Measurements from ENCODE around the gene MYH13. TPM values are rescaled to one million over a fixed set of nuclear protein-coding genes. Genes with fewer than 3 reads are reported as not detected.

Gene MYH13
- polyA plus RNA-seq, 6 donors from 2014 or later: not detected

DNA sequence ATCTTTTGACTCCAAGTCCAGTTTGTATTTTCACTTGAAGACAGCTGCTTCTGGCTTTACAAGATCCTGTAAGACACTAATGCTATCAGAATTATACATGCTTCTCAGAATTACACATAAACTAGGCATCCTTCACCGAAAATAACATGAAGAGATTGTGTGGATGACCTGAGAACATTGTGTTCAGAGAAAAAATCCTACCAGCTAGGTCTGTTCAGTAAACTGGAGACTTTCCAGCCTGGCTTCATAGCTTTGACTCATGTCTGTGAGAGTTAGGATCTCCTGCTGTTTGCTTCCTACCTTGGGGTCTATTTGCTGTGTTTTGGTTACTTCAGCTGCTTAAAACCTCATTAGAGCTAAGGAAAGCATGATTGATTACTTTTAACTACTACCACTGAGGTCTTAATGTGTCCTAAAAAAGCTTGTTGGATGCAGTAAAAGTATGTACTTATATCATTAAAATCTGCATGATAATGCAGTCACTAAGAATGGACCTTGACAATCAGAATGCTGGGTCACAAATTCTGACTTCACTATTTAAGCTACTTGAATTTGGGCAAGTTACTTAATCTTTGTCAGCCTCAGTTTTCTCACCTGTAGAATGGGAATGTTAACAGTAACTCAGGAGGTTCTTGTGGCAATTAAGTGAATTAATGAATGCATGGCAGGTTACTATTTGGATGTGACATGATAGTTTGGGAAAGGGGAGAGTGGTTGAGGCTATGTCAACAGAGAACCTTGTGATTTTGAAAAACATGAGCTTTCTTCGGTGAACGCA, 8.0 kb upstream of the MYH13 start:
- H3K27me3 Mint-ChIP-seq: peaks cover 19 to 23% (median 19%) of the 10 kb centered on the region in 3 donors
- H3K27ac Mint-ChIP-seq: no peak overlapping the region
- no peak overlapping the region for H3K4me3 Mint-ChIP-seq
- H3K36me3 Mint-ChIP-seq: no peaks in the 10 kb centered on the region
- H3K4me1 Mint-ChIP-seq: no peaks in the 10 kb centered on the region
- DNase-seq (no peak), ATAC-seq (ENCODE audit: low read depth in 2 of 2) (no peak)
- peaks cover 0 to 3% (median 0%) of the 10 kb centered on the region in 7 donors for H3K9me3 Mint-ChIP-seq

DNA sequence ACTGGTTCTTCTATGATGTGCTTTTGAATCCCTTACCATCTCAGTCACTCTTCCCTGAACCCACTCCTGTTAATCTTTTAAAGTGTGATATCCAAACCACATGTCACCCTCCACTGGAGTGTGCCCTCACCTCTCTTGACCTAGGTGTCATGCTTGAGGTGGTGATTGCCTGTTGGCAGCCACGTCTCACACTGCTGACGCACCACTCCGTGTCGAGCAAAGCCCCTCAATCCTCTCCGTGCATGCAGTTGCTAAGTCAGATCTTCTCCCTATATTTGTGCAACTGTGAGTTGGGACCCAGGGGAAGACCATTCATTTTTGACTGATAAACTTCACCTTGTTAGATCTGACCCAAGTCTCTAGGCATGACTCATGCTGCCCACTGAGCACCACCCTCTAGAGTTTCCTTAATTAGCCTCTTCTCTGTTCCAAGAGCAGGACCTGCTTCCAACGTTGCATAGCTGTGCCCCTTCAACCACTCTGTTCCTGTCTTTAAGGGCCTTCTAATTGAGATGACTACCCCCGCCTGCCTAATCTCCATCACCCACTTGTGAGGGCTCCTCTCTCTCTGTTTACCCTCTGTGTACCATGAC, 2.7 kb downstream of the MYH13 start:
- Mint-ChIP-seq H3K27ac (peak overlapping the region in 1 of 6 donors; percentile 43), H3K27me3 (peaks cover 9 to 23% (median 16%) of the 10 kb centered on the region in 3 donors), H3K36me3 (no peaks in the 10 kb centered on the region), H3K9me3 (no peaks in the 10 kb centered on the region), H3K4me3 (no peak overlapping the region), H3K4me1 (no peaks in the 10 kb centered on the region)
- ATAC-seq (ENCODE audit: low read depth in 2 of 2) (no peak), DNase-seq (no peak)

DNA sequence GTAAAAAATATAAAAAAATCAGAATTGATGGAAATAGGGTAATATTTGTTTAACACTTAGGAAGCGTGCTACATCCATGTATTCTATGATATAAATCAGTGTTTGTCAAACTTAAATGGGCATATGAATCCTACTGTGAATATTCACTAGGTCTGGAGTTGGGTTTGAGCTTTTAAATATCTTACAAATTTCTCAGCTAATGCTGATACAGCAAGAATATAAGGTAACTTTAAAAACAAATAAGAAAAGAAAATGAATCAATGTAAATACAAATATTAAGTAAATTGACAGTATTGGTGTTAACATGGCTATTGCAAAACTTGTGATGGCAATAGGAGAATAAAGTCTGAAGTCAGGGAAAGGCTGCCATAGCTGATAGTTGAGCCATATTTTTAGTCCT, 3.6 kb downstream of the MYH13 start:
- Mint-ChIP-seq H3K36me3 (no peaks in the 10 kb centered on the region), H3K4me3 (no peak overlapping the region), H3K9me3 (no peaks in the 10 kb centered on the region), H3K4me1 (no peaks in the 10 kb centered on the region), H3K27ac (no peak overlapping the region), H3K27me3 (peaks cover 12 to 23% (median 16%) of the 10 kb centered on the region in 3 donors)
- DNase-seq (no peak), ATAC-seq (ENCODE audit: low read depth in 2 of 2) (no peak)

DNA sequence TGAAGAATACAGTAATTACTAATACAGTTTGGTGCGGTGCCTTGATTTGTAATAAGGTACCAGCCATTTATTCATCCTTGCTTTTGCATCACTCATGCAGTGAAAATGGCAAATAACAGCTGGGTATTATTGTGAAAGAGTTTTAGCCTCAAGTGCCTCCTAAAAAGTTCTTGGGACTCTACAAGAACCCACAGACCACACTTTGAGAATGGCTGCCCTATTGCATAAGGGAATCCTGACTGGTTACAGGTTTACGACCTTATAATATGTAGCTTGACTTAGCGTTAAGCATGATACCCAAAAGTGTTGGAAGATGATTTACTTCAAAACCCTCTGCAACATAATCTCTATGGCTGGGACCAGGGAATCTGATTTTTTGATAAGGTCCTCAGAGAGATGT, 4.2 kb downstream of the MYH13 start:
- H3K4me1 Mint-ChIP-seq: no peaks in the 10 kb centered on the region
- no peak overlapping the region for H3K4me3 Mint-ChIP-seq
- ATAC-seq (ENCODE audit: low read depth in 2 of 2) (no peak), DNase-seq (no peak)
- no peaks in the 10 kb centered on the region for H3K36me3 Mint-ChIP-seq
- H3K27me3 Mint-ChIP-seq: peaks cover 14 to 23% (median 22%) of the 10 kb centered on the region in 3 donors
- no peak overlapping the region for H3K27ac Mint-ChIP-seq
- no peaks in the 10 kb centered on the region for H3K9me3 Mint-ChIP-seq

DNA sequence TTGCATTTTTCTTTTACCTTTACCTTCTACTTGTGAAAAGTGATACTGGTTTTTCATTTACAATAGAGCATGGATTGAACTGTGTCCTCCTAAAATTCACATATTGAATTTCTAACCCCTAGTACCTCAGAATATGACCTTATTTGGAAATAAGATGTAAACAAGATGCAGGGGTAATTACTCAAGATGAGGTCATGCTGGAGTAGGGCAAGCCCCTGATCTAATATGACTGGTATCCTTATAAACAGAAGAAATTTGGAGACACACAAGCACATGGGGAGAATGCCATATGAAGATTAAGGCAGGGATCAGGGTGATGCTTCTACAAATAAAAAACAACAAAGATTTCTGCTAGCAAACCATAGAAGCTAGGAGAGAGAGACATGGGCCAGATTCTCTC, 12.2 kb downstream of the MYH13 start:
- Mint-ChIP-seq H3K4me1 (no peaks in the 10 kb centered on the region), H3K36me3 (no peaks in the 10 kb centered on the region), H3K9me3 (no peaks in the 10 kb centered on the region), H3K4me3 (no peak overlapping the region), H3K27me3 (peaks cover 22 to 27% (median 26%) of the 10 kb centered on the region in 3 donors), H3K27ac (no peak overlapping the region)
- ATAC-seq (ENCODE audit: low read depth in 2 of 2) (no peak), DNase-seq (no peak)

DNA sequence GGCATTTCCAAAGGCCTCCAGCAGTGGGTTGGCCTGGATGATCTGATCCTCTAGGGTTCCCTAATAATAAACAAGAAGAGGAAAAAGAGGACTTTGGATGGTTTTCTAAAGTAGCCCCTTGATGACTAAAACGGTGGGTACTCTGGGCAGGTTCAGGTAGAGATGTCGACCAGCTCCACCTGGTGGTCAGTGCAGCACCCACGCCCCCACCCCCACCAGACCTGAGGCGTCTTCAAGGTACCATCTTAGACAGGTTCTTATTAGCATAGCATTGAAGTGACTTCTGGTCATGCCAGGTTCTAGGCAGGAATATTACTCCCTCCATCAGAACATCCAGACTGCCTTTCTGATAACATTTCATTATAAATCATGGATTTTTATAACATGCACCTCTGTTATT, 15.0 kb downstream of the MYH13 start:
- DNase-seq (peak; percentile 18), ATAC-seq (ENCODE audit: low read depth in 2 of 2) (peak in 1 of 2 donors; percentile 37)
- Mint-ChIP-seq H3K4me3 (no peak overlapping the region), H3K27me3 (peaks cover 20 to 24% (median 21%) of the 10 kb centered on the region in 3 donors), H3K4me1 (peaks cover 0 to 3% (median 0%) of the 10 kb centered on the region in 3 donors), H3K36me3 (no peaks in the 10 kb centered on the region), H3K27ac (no peak overlapping the region), H3K9me3 (no peaks in the 10 kb centered on the region)

DNA sequence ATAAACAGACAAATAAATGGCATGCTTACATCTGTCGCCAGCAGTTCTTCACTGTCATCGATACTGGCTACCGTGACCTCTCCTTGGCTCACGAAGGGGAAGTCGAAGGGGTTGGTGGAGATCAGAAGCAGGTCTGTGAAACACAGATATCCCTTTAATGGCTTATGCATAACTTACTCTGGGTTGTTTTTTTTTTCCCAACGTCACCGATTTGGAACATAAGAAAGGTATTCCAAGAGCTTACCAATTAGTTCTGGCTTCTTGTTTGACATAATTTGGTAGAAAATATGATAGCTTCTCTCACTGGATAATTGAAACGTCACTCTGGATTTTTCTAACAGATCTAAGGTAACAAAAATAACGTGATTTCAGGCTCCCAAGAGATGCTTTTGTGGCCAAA, 18.2 kb downstream of the MYH13 start:
- no peak overlapping the region for H3K27ac Mint-ChIP-seq
- H3K4me3 Mint-ChIP-seq: no peak overlapping the region
- peaks cover 0 to 3% (median 0%) of the 10 kb centered on the region in 3 donors for H3K4me1 Mint-ChIP-seq
- no peaks in the 10 kb centered on the region for H3K36me3 Mint-ChIP-seq
- DNase-seq (no peak), ATAC-seq (ENCODE audit: low read depth in 2 of 2) (no peak)
- no peaks in the 10 kb centered on the region for H3K9me3 Mint-ChIP-seq
- peaks cover 3 to 14% (median 8%) of the 10 kb centered on the region in 3 donors for H3K27me3 Mint-ChIP-seq

DNA sequence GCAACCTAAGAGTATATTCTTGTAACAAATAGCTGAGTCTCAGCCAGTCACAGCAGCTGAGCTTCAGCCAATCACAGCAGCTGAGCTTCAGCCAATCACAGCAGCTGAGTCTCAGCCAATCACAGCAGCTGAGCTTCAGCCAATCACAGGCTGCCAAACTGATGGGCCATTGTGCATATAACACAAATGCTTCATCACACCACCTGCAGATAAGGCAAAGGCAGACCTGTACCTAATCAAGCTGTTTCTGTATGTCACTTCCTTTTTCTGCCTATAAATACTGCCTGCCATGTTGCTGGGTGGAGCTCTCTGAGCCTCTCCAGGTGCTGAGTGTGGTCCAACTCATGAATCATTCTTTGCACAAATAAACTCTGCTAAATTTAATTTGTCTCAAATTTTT, 19.9 kb downstream of the MYH13 start:
- Mint-ChIP-seq H3K36me3 (no peaks in the 10 kb centered on the region), H3K27me3 (peaks cover 3 to 15% (median 10%) of the 10 kb centered on the region in 3 donors), H3K4me3 (no peak overlapping the region), H3K27ac (no peak overlapping the region), H3K9me3 (no peaks in the 10 kb centered on the region), H3K4me1 (peaks cover 0 to 3% (median 0%) of the 10 kb centered on the region in 3 donors)
- ATAC-seq (ENCODE audit: low read depth in 2 of 2) (peak in 1 of 2 donors; percentile 20), DNase-seq (no peak)

DNA sequence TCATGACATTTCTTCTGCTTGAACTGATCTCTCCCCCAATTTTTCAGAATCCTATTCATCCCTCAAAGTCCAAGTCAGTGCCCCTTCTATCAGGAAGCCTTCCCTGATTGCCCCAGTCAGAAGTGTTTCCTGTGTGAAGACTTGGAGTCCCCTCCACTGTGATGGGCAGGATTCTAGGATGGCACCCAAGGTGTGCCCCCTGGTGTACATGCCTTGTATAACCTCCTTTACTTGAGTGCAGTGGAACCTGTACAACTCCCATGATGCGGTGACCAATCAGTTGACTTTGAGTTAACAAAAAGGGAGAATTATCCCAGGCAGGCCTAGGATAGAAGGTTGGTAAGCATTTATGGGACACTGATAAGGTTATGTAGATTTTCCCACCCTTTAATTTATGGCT, 23.4 kb downstream of the MYH13 start:
- DNase-seq (no peak), ATAC-seq (ENCODE audit: low read depth in 2 of 2) (no peak)
- H3K27me3 Mint-ChIP-seq: peaks cover 3 to 10% (median 7%) of the 10 kb centered on the region in 3 donors
- H3K9me3 Mint-ChIP-seq: no peaks in the 10 kb centered on the region
- H3K27ac Mint-ChIP-seq: peak overlapping the region in 1 of 6 donors; percentile 9
- peaks cover 0 to 3% (median 0%) of the 10 kb centered on the region in 3 donors for H3K4me1 Mint-ChIP-seq
- no peaks in the 10 kb centered on the region for H3K36me3 Mint-ChIP-seq
- no peak overlapping the region for H3K4me3 Mint-ChIP-seq

DNA sequence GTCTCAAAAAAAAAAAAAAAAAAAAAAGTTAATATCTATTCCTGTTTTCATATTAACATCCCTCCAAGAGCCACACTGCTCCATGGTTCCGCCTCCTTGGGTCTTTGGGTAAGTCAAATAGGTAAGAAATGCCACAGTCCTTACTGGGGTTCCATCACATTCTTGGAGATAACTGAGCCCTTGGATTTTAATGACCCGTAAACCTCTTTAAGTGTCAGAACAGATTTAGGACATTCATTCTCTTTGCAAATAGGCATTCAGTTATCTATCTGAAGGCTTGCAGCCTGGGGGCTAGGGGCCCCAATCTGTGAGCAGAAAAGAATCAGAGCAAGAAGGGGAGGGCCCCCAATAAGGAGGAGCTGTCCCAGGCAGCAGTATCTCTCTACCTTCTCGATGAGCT, 28.0 kb downstream of the MYH13 start:
- Mint-ChIP-seq H3K4me3 (no peak overlapping the region), H3K4me1 (no peaks in the 10 kb centered on the region), H3K9me3 (no peaks in the 10 kb centered on the region), H3K27me3 (peaks cover 7 to 16% (median 14%) of the 10 kb centered on the region in 3 donors), H3K27ac (no peak overlapping the region), H3K36me3 (no peaks in the 10 kb centered on the region)
- ATAC-seq (ENCODE audit: low read depth in 2 of 2) (no peak), DNase-seq (no peak)

DNA sequence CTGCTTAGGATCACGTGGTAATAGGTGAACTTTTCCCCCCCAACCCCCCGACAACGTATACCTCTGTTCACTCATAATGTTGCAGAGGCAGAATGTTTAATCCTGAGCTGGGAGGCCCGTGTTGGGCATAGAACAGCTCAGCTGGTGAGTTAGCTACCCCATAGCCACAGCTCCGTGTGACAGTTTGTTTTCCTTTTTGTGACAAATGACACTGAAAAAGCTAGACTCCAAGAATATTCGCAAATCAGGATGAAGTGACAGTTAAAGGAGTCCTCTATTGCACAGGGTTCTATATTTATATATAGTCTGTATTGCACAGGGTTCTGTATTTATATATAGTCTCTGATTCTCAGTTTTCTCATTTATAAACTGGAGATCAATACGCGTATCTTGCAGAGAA, 33.8 kb downstream of the MYH13 start:
- peaks cover 7 to 13% (median 12%) of the 10 kb centered on the region in 3 donors for H3K27me3 Mint-ChIP-seq
- no peak for ATAC-seq (ENCODE audit: low read depth in 2 of 2)
- H3K27ac Mint-ChIP-seq: no peak overlapping the region

DNA sequence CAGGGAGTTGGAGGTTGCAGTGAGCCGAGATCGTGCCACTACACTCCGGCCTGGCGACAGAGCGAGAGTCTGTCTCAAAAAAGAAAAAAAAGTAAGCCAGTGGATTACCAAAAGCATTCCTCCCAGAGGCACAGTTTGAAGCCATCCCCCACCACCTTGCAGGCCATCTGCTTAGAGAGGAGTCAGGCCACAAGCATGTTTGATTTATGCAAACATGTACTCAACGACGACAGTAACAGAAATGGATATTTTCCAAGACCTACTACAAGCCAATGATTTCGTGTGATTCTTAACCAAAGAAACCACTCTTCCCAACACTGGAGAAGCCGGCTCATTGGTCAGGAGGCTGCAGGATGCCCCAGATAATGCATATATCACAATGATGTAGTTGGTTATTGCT, 34.8 kb downstream of the MYH13 start:
- ATAC-seq (ENCODE audit: low read depth in 2 of 2) (no peak), DNase-seq (no peak)
- Mint-ChIP-seq H3K9me3 (peaks cover 0 to 2% (median 0%) of the 10 kb centered on the region in 7 donors), H3K27ac (no peak overlapping the region), H3K4me1 (no peaks in the 10 kb centered on the region), H3K36me3 (no peaks in the 10 kb centered on the region), H3K4me3 (no peak overlapping the region), H3K27me3 (peaks cover 7 to 12% (median 10%) of the 10 kb centered on the region in 3 donors)

More for the DNA sequence above, 33.8 kb downstream of the MYH13 start:
- Mint-ChIP-seq H3K4me3 (peak overlapping the region in 1 of 8 donors; percentile 62), H3K9me3 (no peaks in the 10 kb centered on the region), H3K36me3 (no peaks in the 10 kb centered on the region), H3K4me1 (no peaks in the 10 kb centered on the region)
- no peak for DNase-seq

DNA sequence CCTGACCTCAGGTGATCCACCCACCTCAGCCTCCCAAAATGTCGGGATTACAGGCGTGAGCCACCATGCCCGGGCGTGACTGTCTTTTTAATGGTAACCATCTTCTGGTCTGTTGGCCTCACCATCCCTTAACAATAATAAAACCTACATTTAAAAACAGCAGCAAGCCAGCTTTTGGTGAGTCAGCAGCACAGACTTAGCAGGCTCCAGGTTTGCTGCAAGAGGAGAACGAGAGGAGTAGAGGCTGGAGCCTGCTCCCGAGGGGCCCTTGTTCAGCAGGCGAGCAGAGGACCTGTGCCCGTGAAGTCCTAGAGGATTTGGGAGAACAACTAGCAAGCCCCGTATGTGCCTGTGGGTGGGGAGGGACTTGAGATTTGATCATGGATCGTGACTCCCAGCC, 35.7 kb downstream of the MYH13 start:
- ATAC-seq (ENCODE audit: low read depth in 2 of 2) (no peak), DNase-seq (no peak)
- Mint-ChIP-seq H3K9me3 (peaks cover 0 to 2% (median 0%) of the 10 kb centered on the region in 7 donors), H3K36me3 (no peaks in the 10 kb centered on the region), H3K27ac (no peak overlapping the region), H3K4me3 (no peak overlapping the region), H3K27me3 (peaks cover 0 to 10% (median 10%) of the 10 kb centered on the region in 3 donors), H3K4me1 (no peaks in the 10 kb centered on the region)

DNA sequence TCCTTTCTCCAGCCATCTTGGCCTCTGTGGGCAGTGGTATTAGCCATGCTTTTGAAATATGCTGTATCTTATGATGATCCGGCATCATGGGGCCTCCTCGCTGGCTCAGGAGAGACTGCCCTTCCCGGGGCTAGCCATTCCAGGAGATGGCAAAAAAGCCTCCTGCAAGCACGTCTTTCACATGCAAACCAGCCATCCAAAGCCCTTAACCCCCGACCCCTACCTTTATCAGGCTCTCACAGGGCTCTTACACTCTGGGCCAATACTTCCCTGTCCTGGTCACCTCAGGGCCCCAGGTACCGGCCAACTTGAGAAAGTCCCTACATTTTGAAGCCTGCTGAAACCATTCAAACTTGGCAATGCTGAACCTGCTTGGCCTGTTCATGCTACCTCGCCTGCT, 36.4 kb downstream of the MYH13 start:
- no peak overlapping the region for H3K4me3 Mint-ChIP-seq
- H3K36me3 Mint-ChIP-seq: no peaks in the 10 kb centered on the region
- peaks cover 0 to 2% (median 0%) of the 10 kb centered on the region in 7 donors for H3K9me3 Mint-ChIP-seq
- DNase-seq (no peak), ATAC-seq (ENCODE audit: low read depth in 2 of 2) (no peak)
- peaks cover 0 to 10% (median 7%) of the 10 kb centered on the region in 3 donors for H3K27me3 Mint-ChIP-seq
- H3K27ac Mint-ChIP-seq: no peak overlapping the region
- no peaks in the 10 kb centered on the region for H3K4me1 Mint-ChIP-seq

All from naive B cell (primary cell).